A673 (cell line): ENCODE measurements around the gene SLC5A9.

Experiments
- CTCF ChIP-seq: fragments of 300-800, 200-600 bp; sonication (generic); conservative IDR thresholded peaks from 2 replicates; pipeline ENCODE4 v1.5.1; 2017; ENCODE audit warnings: low read depth, mild to moderate bottlenecking, antibody characterized with exemption, low read length, moderate library complexity, mixed read lengths
- EZH2 ChIP-seq: fragments of 200-600 bp; sonication (generic); IDR thresholded peaks from 2 replicates; pipeline ENCODE4 v1.6.1; 2017; ENCODE audit warnings: borderline replicate concordance, low read depth, mild to moderate bottlenecking, mixed read lengths, antibody characterized with exemption, low read length; ENCODE audit not compliant: poor library complexity, severe bottlenecking

- TF ChIP-seq EZH2 (no peak), CTCF (no peak)
Observed at GRCh38 chr1:48200166-48200900, 22.2 kb upstream of the SLC5A9 start.
